GM12878 (cell line): ENCODE data around the gene FXYD3.

Experiments used
- FOXM1 ChIP-seq: IDR thresholded peaks from 2 replicates; pipeline ENCODE4 v1.6.1; 2012; ENCODE audit warnings: low read depth, mild to moderate bottlenecking, inconsistent platforms, low read length, moderate library complexity
- HDAC2 ChIP-seq: fragments of 200-600 bp; sonication (generic); IDR thresholded peaks from 2 replicates; pipeline ENCODE4 v1.6.1; 2017
- SIX5 ChIP-seq: IDR thresholded peaks from 2 replicates; pipeline ENCODE4 v1.6.1; 2011; ENCODE audit warnings: mild to moderate bottlenecking, low read depth, low read length, moderate library complexity; ENCODE audit not compliant: severe bottlenecking
- SPI1 ChIP-seq: IDR thresholded peaks from 2 replicates; pipeline ENCODE4 v1.6.1; 2011; ENCODE audit warnings: low read depth, mild to moderate bottlenecking, low read length, moderate library complexity, borderline replicate concordance; ENCODE audit not compliant: insufficient read depth
- SREBF1 ChIP-seq: IDR thresholded peaks from 2 replicates; pipeline ENCODE4 v1.6.1; 2012; ENCODE audit warnings: mild to moderate bottlenecking, low read length
- TF ChIP-seq, protein P1 (sequence below), 3 experiments: IDR thresholded peaks in 2 of 3; conservative IDR thresholded peaks in 1 of 3; 2 replicates each; pipeline ENCODE4 v1.5.1; 2011; ENCODE audit warnings: low read depth in 3 of 3, low read length in 3 of 3, mild to moderate bottlenecking in 3 of 3, control low read depth in 2 of 3, moderate library complexity in 2 of 3, inconsistent platforms in 1 of 3, mixed read lengths in 1 of 3; ENCODE audit not compliant: control insufficient read depth in 2 of 3, insufficient read depth in 1 of 3; ENCODE audit errors: extremely low read depth in 1 of 3
- TF ChIP-seq, protein P2 (sequence below): IDR thresholded peaks from 2 replicates; pipeline ENCODE4 v1.6.1; 2011; ENCODE audit warnings: low read depth, mild to moderate bottlenecking, low read length, moderate library complexity, borderline replicate concordance; ENCODE audit errors: extremely low read depth
- TF ChIP-seq, protein P3 (sequence below): fragments of 450-650 bp; IDR thresholded peaks from 2 replicates; pipeline ENCODE4 v1.6.1; 2016; ENCODE audit warnings: mild to moderate bottlenecking, moderate library complexity, borderline replicate concordance
- TF ChIP-seq, protein P4 (sequence below): IDR thresholded peaks from 2 replicates; pipeline ENCODE4 v1.6.1; 2012; ENCODE audit warnings: mild to moderate bottlenecking, low read depth, low read length

DNA sequence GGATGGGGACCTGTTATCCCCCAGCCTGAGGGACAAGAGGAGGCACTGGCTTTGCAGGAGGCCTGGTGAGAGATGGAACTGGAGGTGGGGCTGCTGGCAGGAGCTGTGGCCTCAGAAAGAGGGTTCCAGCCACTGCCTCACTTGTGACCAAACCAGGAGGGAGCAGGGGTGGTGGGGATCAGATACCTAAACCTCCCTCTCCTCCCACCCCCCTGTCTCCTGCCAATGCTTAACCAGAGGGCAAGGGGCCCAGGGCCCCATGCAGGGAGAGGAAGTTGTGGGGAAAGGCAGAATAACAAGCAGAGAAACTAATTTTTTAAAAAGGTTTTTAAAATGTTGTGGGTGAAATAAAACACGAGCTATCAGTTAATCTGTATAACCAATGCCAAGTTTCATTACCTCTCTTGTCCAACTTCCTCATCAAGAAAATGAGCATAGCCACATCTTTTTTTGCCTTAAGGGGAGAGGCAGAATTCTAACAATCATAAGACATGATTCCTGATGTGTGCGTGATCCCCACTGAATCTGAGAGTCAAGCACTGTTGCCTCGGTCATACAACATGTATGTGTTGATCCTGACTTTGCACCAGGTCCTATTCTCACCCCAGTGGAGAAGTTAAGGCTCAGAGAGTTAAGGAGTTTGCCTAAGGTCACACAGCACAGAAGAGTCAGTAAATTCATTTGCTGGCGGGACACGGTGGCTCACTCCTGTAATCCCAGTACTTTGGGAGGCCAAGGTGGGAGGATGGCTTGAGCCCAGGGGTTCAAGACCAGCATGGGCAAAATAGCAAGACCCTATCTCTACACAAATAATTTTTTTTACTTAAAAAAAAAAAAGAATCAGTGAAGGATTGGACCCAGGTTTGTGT is 51.9 kb downstream of the FXYD3 start:
- TF ChIP-seq SIX5 (no peak), SPI1 (0 out of 2 replicates have a peak, but pooled peaks have one; percentile 19), HDAC2 (no peak), FOXM1 (no peak), SREBF1 (no peak)
- TF ChIP-seq, protein P1, sequence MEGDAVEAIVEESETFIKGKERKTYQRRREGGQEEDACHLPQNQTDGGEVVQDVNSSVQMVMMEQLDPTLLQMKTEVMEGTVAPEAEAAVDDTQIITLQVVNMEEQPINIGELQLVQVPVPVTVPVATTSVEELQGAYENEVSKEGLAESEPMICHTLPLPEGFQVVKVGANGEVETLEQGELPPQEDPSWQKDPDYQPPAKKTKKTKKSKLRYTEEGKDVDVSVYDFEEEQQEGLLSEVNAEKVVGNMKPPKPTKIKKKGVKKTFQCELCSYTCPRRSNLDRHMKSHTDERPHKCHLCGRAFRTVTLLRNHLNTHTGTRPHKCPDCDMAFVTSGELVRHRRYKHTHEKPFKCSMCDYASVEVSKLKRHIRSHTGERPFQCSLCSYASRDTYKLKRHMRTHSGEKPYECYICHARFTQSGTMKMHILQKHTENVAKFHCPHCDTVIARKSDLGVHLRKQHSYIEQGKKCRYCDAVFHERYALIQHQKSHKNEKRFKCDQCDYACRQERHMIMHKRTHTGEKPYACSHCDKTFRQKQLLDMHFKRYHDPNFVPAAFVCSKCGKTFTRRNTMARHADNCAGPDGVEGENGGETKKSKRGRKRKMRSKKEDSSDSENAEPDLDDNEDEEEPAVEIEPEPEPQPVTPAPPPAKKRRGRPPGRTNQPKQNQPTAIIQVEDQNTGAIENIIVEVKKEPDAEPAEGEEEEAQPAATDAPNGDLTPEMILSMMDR (IDR thresholded peaks at IDR 0.05 in 2 of 3, conservative IDR thresholded peaks at IDR 0.05 in 1 of 3; ENCODE audit: control insufficient read depth in 2 of 3, extremely low read depth in 1 of 3, insufficient read depth in 1 of 3, low read depth in 3 of 3, low read length in 3 of 3): no peak
- TF ChIP-seq, protein P2, sequence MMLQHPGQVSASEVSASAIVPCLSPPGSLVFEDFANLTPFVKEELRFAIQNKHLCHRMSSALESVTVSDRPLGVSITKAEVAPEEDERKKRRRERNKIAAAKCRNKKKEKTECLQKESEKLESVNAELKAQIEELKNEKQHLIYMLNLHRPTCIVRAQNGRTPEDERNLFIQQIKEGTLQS: no peak
- TF ChIP-seq, protein P3, sequence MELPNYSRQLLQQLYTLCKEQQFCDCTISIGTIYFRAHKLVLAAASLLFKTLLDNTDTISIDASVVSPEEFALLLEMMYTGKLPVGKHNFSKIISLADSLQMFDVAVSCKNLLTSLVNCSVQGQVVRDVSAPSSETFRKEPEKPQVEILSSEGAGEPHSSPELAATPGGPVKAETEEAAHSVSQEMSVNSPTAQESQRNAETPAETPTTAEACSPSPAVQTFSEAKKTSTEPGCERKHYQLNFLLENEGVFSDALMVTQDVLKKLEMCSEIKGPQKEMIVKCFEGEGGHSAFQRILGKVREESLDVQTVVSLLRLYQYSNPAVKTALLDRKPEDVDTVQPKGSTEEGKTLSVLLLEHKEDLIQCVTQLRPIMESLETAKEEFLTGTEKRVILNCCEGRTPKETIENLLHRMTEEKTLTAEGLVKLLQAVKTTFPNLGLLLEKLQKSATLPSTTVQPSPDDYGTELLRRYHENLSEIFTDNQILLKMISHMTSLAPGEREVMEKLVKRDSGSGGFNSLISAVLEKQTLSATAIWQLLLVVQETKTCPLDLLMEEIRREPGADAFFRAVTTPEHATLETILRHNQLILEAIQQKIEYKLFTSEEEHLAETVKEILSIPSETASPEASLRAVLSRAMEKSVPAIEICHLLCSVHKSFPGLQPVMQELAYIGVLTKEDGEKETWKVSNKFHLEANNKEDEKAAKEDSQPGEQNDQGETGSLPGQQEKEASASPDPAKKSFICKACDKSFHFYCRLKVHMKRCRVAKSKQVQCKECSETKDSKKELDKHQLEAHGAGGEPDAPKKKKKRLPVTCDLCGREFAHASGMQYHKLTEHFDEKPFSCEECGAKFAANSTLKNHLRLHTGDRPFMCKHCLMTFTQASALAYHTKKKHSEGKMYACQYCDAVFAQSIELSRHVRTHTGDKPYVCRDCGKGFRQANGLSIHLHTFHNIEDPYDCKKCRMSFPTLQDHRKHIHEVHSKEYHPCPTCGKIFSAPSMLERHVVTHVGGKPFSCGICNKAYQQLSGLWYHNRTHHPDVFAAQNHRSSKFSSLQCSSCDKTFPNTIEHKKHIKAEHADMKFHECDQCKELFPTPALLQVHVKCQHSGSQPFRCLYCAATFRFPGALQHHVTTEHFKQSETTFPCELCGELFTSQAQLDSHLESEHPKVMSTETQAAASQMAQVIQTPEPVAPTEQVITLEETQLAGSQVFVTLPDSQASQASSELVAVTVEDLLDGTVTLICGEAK: no peak
- TF ChIP-seq, protein P4, sequence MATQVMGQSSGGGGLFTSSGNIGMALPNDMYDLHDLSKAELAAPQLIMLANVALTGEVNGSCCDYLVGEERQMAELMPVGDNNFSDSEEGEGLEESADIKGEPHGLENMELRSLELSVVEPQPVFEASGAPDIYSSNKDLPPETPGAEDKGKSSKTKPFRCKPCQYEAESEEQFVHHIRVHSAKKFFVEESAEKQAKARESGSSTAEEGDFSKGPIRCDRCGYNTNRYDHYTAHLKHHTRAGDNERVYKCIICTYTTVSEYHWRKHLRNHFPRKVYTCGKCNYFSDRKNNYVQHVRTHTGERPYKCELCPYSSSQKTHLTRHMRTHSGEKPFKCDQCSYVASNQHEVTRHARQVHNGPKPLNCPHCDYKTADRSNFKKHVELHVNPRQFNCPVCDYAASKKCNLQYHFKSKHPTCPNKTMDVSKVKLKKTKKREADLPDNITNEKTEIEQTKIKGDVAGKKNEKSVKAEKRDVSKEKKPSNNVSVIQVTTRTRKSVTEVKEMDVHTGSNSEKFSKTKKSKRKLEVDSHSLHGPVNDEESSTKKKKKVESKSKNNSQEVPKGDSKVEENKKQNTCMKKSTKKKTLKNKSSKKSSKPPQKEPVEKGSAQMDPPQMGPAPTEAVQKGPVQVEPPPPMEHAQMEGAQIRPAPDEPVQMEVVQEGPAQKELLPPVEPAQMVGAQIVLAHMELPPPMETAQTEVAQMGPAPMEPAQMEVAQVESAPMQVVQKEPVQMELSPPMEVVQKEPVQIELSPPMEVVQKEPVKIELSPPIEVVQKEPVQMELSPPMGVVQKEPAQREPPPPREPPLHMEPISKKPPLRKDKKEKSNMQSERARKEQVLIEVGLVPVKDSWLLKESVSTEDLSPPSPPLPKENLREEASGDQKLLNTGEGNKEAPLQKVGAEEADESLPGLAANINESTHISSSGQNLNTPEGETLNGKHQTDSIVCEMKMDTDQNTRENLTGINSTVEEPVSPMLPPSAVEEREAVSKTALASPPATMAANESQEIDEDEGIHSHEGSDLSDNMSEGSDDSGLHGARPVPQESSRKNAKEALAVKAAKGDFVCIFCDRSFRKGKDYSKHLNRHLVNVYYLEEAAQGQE: no peak
